ENCODE data around the gene PRR18. TPM values are rescaled to one million over a fixed set of nuclear protein-coding genes. Genes with fewer than 3 reads are reported as not detected.

Gene PRR18
- total RNA-seq, 1 donor from 2014 or later, result not detected

GRCh38 chr6:166275714-166276166 lies 32.5 kb downstream of the PRR18 start:
- peak; percentile 67 for DNase-seq (ENCODE audit: low spot score)

DNA sequence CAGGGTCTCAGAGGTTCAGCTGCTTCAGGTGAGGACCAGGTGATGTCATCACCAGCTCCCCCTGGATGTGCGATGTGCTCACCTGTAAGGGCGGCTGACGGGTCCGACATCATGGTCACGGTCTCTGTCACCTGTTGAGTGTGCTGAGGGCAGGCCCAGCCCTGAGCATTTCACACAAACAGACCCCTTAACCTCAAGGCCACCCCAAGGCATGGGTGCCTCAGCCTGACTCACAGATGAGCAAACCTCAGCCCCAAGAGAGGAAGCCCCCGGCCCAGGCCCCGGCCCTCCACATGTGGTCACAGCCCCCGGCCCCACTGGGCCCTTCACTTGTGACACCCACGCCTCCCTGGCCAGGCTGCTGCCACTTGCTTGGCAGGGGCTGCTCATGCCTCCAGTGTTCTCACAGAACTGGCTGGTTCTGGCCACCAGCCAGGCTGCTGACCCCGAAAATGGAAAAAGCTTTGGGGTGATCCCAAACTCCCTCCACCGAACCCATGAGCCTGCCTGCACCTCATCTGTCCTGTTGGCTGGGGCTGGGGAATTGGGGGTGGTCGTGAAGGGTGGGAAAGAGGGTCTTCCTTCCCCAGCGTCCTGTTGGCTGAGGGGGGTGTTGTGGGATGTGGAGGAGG lies 33.3 kb downstream of the PRR18 start:
- DNase-seq (ENCODE audit: low spot score), result no peak

- no peak for DNase-seq (ENCODE audit: low spot score)
These were observed 34.0 kb downstream of the PRR18 start for GRCh38 chr6:166274163-166274562.

GRCh38 chr6:166271376-166271765 lies 36.8 kb downstream of the PRR18 start:
- no peak for DNase-seq (ENCODE audit: low spot score)

- no peak for DNase-seq (ENCODE audit: low spot score)
These were observed 37.4 kb downstream of the PRR18 start for GRCh38 chr6:166270706-166271375.

DNA sequence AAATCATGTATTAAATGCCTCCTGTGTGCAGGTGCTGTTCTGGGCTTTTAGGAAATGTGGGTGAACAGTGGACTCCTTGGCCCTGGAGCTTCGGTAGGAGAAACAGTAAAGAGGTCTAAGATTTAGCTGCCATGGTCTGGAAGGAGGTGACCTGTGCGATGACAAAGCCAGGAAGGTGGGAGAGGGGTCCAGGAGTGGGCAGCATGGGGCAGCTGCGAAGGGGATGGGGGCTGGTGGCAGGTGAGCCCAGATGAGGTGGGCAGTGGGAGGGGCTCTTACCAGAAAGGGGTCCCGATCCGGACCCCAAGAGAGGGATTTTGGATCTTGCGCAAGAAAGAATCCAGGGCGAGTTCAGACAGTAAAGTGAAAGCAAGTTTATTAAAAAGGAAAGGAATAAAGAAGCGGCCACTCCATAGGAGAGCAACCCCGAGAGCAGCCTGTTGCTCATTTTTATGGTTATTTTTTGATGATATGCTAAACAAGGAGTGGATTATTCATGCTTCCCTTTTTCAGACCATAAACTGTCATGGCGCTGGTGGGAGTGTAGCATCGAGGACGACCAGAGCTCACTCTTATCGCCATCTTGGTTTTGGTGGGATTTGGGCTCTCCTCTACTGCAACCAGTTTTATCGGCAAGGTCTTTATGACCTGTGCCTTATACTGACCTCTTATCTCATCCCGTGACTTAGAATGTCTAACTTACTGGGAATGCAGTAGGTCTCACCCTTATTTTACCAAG lies 38.7 kb downstream of the PRR18 start:
- DNase-seq (ENCODE audit: low spot score), result no peak

- DNase-seq (ENCODE audit: low spot score), result no peak
These were observed 39.8 kb downstream of the PRR18 start for GRCh38 chr6:166268431-166268830.

GRCh38 chr6:166267526-166267925 lies 40.7 kb downstream of the PRR18 start:
- DNase-seq (ENCODE audit: low spot score), result no peak

- no peak for DNase-seq (ENCODE audit: low spot score)
These were observed 41.9 kb downstream of the PRR18 start for GRCh38 chr6:166266336-166266735.

- no peak for DNase-seq (ENCODE audit: low spot score)
These were observed 45.3 kb downstream of the PRR18 start for GRCh38 chr6:166262743-166263515.

- no peak for DNase-seq (ENCODE audit: low spot score)
These were observed 48.8 kb downstream of the PRR18 start for GRCh38 chr6:166259296-166259977.

- peak; percentile 29 for DNase-seq (ENCODE audit: low spot score)
These were observed 49.3 kb downstream of the PRR18 start for GRCh38 chr6:166258854-166259276.

DNA sequence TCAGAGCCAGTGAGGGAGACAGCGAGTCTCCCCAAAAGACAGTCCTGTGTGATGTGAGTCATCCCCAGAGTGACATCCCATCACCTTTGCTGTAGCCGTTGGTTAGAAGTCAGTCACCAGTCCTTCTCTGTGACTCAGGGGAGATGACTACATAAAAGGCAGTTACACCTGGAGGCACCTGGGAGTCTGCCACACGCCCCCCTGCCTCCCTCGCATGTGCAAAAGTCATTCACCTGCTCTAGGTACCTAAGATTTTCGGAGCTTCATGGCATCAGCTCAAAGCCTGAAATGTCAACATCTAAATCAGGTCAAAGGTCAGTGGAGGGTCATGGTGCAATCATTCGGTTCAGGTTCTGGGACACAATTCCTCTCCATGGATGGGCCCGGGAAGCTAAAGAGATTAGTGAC lies 50.3 kb downstream of the PRR18 start:
- no peak for DNase-seq (ENCODE audit: low spot score)

Other genes starting within 250 kb of the PRR18 start
- not detected for gene TBXT, start 140.5 kb downstream of the PRR18 start, total RNA-seq
- 43.9 TPM for gene SFT2D1, start 34.2 kb upstream of the PRR18 start, total RNA-seq
- 45.9 TPM for gene MPC1, start 74.5 kb upstream of the PRR18 start, total RNA-seq

Measured in mucosa of gallbladder (tissue), 1 donor.